GM12878 (cell line): Measurements from ENCODE around the gene RASGRF1. TPM values are rescaled to one million over a fixed set of nuclear protein-coding genes. Genes with fewer than 3 reads are reported as not detected.

ENCODE experiments used
- ATAC-seq: fragments of 200-7000 bp; cut with Tn5 transposase; 3 replicates; pipeline ENCODE4 v1.9.1; 2020; ENCODE audit warnings: mild to moderate bottlenecking, moderate library complexity
- BruUV-seq: library from RNA; stranded (reverse); fragments of 400-500 nt; replicated peaks from 2 replicates; lab custom pipeline; 2021; lab: Mats Ljungman, UMichigan
- CTCF ChIA-PET: fragments of 300-600 bp; sonication (Branson Sonifier 250); formaldehyde crosslinking; extraction: SDS; loops from one replicate; lab custom pipeline; 2021; ENCODE audit warnings: inconsistent platforms; lab: Yijun Ruan, JAX
- POLR2A ChIA-PET: fragments of 350-600 bp; formaldehyde crosslinking; extraction: SDS; loops from one replicate; lab custom pipeline; 2021; ENCODE audit warnings: inconsistent platforms; lab: Charles Lee
- RAD21 ChIA-PET: fragments of 300-600 bp; sonication (Branson Sonifier 250); formaldehyde crosslinking; loops from one replicate; lab custom pipeline; 2023; ENCODE audit warnings: antibody characterized with exemption; ENCODE audit not compliant: unreplicated experiment; lab: Charles Lee
- SMC1A ChIA-PET: fragments of 300-600 bp; sonication (Branson Sonifier 250); formaldehyde crosslinking; loops from one replicate; lab custom pipeline; 2023; ENCODE audit not compliant: unreplicated experiment, uncharacterized antibody; lab: Charles Lee
- DNase-seq: peaks from one replicate; pipeline ENCODE4 v3.0.0-alpha.2; 2011; ENCODE audit warnings: low read depth, low spot score
- FAIRE-seq: peaks from 3 replicates; lab custom pipeline; 2011; peaks lifted over from hg19 to GRCh38; lab: Jason Lieb, UNC
- H2AFZ ChIP-seq: 2 replicates; pipeline ENCODE4 v1.6.0; 2011; ENCODE audit warnings: low read depth, low read length, control low read depth; ENCODE audit not compliant: control insufficient read depth
- H3K27ac ChIP-seq: 2 replicates; pipeline ENCODE4 v1.5.1; 2011; ENCODE audit warnings: control low read depth; ENCODE audit not compliant: control insufficient read depth, insufficient read depth
- H3K27me3 ChIP-seq, 2 experiments: replicated peaks in 1 of 2; 2 replicates each; pipeline versions ENCODE4 v1.6.0 to v1.6.1; 2011; ENCODE audit warnings: low read length in 1 of 2; ENCODE audit not compliant: control insufficient read depth in 2 of 2, insufficient read depth in 2 of 2
- H3K36me3 ChIP-seq, 2 experiments: 2 replicates each; pipeline ENCODE4 v1.5.1; 2011; ENCODE audit warnings: low read length in 1 of 2; ENCODE audit not compliant: control insufficient read depth in 2 of 2, insufficient read depth in 2 of 2
- H3K4me1 ChIP-seq: 2 replicates; pipeline ENCODE4 v1.6.1; 2011; ENCODE audit warnings: mild to moderate bottlenecking, low read length, moderate library complexity, mixed read lengths; ENCODE audit not compliant: control insufficient read depth, insufficient read depth
- H3K4me2 ChIP-seq: 2 replicates; pipeline ENCODE4 v1.6.0; 2011; ENCODE audit warnings: control low read depth; ENCODE audit not compliant: control insufficient read depth, insufficient read depth
- H3K4me3 ChIP-seq: fragments of 200-600 bp; sonication (generic); 2 replicates; pipeline ENCODE4 v1.5.1; 2016
- H3K79me2 ChIP-seq: 2 replicates; pipeline ENCODE4 v1.6.0; 2011; ENCODE audit warnings: low read length; ENCODE audit not compliant: control insufficient read depth, insufficient read depth
- H3K9ac ChIP-seq: 2 replicates; pipeline ENCODE4 v1.8.0; 2011; ENCODE audit warnings: low read length, control low read depth, mixed read lengths; ENCODE audit not compliant: control insufficient read depth, insufficient read depth
- H3K9me3 ChIP-seq: replicated peaks from 3 replicates; pipeline ENCODE4 v1.5.1; 2011; ENCODE audit warnings: mild to moderate bottlenecking, low read length; ENCODE audit not compliant: control insufficient read depth, insufficient read depth
- H4K20me1 ChIP-seq: 2 replicates; pipeline ENCODE4 v1.6.0; 2011; ENCODE audit not compliant: control insufficient read depth, insufficient read depth
- ATF7 ChIP-seq: fragments of 450-650 bp; IDR thresholded peaks from 2 replicates; pipeline ENCODE4 v1.6.1; 2016; ENCODE audit warnings: low read depth, mild to moderate bottlenecking
- BACH1 ChIP-seq: fragments of 450-650 bp; IDR thresholded peaks from 2 replicates; pipeline ENCODE4 v1.6.1; 2017; ENCODE audit warnings: mild to moderate bottlenecking, borderline replicate concordance
- JUNB ChIP-seq: IDR thresholded peaks from 2 replicates; pipeline ENCODE4 v1.6.1; 2016; ENCODE audit warnings: antibody characterized with exemption, mild to moderate bottlenecking
- KDM1A ChIP-seq: fragments of 200-600 bp; sonication (generic); IDR thresholded peaks from 2 replicates; pipeline ENCODE4 v1.6.1; 2016; ENCODE audit warnings: borderline replicate concordance
- KLF5 ChIP-seq: fragments of 450-650 bp; IDR thresholded peaks from 2 replicates; pipeline ENCODE4 v1.6.1; 2014; ENCODE audit warnings: mild to moderate bottlenecking; ENCODE audit not compliant: partially characterized antibody
- LARP7 ChIP-seq: fragments of 450-650 bp; IDR thresholded peaks from 2 replicates; pipeline ENCODE4 v1.6.1; 2017; ENCODE audit warnings: mild to moderate bottlenecking
- MTA3 ChIP-seq: IDR thresholded peaks from 2 replicates; pipeline ENCODE4 v1.6.1; 2012; ENCODE audit warnings: low read length, inconsistent platforms, borderline replicate concordance
- NFXL1 ChIP-seq: fragments of 450-650 bp; IDR thresholded peaks from 2 replicates; pipeline ENCODE4 v1.6.1; 2017; ENCODE audit warnings: antibody characterized with exemption, mild to moderate bottlenecking, borderline replicate concordance
- SPI1 ChIP-seq: IDR thresholded peaks from 2 replicates; pipeline ENCODE4 v1.6.1; 2011; ENCODE audit warnings: low read depth, mild to moderate bottlenecking, low read length, moderate library complexity, borderline replicate concordance; ENCODE audit not compliant: insufficient read depth
- ZNF217 ChIP-seq: fragments of 450-650 bp; IDR thresholded peaks from 2 replicates; pipeline ENCODE4 v1.6.1; 2017; ENCODE audit warnings: antibody characterized with exemption, mild to moderate bottlenecking
- WGBS: methylation state at CpG from one replicate; pipeline ENCODE4 v1.1.6; 2016; ENCODE audit warnings: low lambda C conversion rate; ENCODE audit not compliant: insufficient replicate concordance, insufficient coverage; ENCODE audit errors: missing lambda C conversion rate; 5-methylcytosine and 5-hydroxymethylcytosine counted together
- in situ Hi-C: fragments of 300-500 bp; cut with MboI; formaldehyde crosslinking; loops from 9 replicates; pipeline ENCODE4 v1.14.3; 2018; ENCODE audit warnings: mixed read lengths
- intact Hi-C: fragments of 100-400 bp; cut with micrococcal nuclease; formaldehyde crosslinking; loops from one replicate; pipeline ENCODE4 v1.14.2; 2022; ENCODE audit not compliant: unreplicated experiment
- polyA plus RNA-seq, 11 experiments: library from polyadenylated mRNA; depleted of rRNA in 4 of 11; unstranded in 6 of 11; stranded (reverse) in 5 of 11; fragments of >200 nt; fragmentation: Nextera tagmentation in 4 of 11; fragmentation: Illumina TruSeq in 1 of 11; extraction: Ambion mirVana in 4 of 11; extraction: Trizol in 1 of 11; gene quantifications; 1 replicate in 1 of 11; 2 replicates in 10 of 11; pipeline versions ENCODE4 v1.2.1 to v1.2.3, GENCODE V29; 2011 to 2016; ENCODE audit warnings: inconsistent platforms in 2 of 11, missing spikeins in 2 of 11, low read depth in 1 of 11
- total RNA-seq, 4 experiments: library from RNA; depleted of rRNA in 3 of 4; stranded (reverse); fragments of >200 nt in 3 of 4; fragmentation: Illumina TruSeq in 1 of 4; extraction: Trizol in 1 of 4; gene quantifications; 2 replicates each; pipeline versions ENCODE4 v1.2.1 to v1.2.3, GENCODE V29; 2013 to 2021
- TF ChIP-seq, protein P1 (sequence below): fragments of 450-650 bp; IDR thresholded peaks from 2 replicates; pipeline ENCODE4 v1.6.1; 2017; ENCODE audit warnings: mild to moderate bottlenecking
- TF ChIP-seq, protein P2 (sequence below): IDR thresholded peaks from 2 replicates; pipeline ENCODE4 v1.6.1; 2012; ENCODE audit warnings: mild to moderate bottlenecking, low read depth, low read length
- TF ChIP-seq, protein P3 (sequence below): IDR thresholded peaks from 2 replicates; pipeline ENCODE4 v1.6.1; 2012; ENCODE audit warnings: improper control_type of control experiment, low read depth, low read length; ENCODE audit not compliant: insufficient replicate concordance

RASGRF1 gene
- total and polyA plus RNA-seq, 10 of the 15 experiments (the other 5 are each of a cell fraction or from before 2014, with no cell fraction given), result 0.20 to 1.9 (median 0.86) TPM

DNA sequence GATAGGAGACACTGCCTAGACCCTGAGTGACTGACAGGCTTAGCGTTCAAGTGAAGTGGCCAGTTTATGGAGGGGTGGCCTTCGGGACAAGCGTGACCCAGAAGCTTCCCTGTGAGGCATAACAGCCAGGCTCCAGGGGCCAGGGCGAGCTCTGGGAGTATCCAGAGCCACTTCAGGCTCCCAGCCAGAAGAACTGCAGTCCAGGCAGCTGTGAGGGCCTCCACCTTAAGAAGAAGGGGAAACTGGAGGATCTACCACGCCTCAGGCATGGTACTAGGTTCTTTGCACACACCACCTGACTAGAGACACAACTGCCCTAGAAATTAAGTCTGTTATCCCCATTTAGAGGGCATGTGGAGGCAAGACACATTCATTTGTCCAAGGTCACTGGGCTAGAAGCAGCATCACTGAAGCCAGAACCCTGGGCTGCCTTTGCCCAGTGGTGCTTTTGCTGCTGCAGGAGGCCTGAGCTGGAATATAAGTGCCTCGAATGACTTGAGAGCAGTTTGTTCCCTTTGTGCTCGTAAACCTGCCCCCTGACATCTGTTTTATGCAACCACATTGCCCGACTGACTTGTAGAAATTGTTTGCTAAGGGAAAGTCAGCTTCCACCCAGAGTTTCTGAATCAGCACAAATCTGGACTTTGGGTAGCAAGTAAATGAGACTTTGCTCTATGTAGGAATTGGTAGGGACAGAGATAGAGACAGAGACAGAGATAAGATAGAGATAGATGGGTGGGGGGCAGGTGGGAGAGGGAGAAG, 23.3 kb downstream of the RASGRF1 start:
- BruUV-seq, result no TSS peak
- no peak for DNase-seq
- no peak for ATAC-seq
- 5% methylated on average over 8 of the region's 8 CpGs for WGBS
- Histone ChIP-seq H3K9ac (no peak overlapping the region), H3K36me3 (no peaks in the 10 kb centered on the region), H4K20me1 (no peaks in the 10 kb centered on the region), H3K9me3 (no peaks in the 10 kb centered on the region), H3K27me3 (peaks cover 0 to 2% of the 10 kb centered on the region in 2 experiments; a peak in 2 of 4 replicates), H3K79me2 (no peaks in the 10 kb centered on the region), H3K4me2 (no peak overlapping the region), H3K4me3 (no peak overlapping the region), H3K4me1 (no peaks in the 10 kb centered on the region), H3K27ac (no peak overlapping the region), H2AFZ (no peak overlapping the region)
- FAIRE-seq, result no peak
- ChIA-PET RAD21 (no interaction called here), POLR2A (no interaction called here), CTCF (interaction anchor here (0.7 kb wide), 1 partner anchor 39 kb away, joined by 3 read pairs; no protein-coding TSS in a partner anchor), SMC1A (interaction anchor here (0.6 kb wide), 1 partner anchor 73 kb away, joined by 3 read pairs; no protein-coding TSS in a partner anchor)
- in situ Hi-C loops, result no loop called here
- intact Hi-C loops, result no loop called here
- TF ChIP-seq LARP7, result no peak
- TF ChIP-seq, protein P1, sequence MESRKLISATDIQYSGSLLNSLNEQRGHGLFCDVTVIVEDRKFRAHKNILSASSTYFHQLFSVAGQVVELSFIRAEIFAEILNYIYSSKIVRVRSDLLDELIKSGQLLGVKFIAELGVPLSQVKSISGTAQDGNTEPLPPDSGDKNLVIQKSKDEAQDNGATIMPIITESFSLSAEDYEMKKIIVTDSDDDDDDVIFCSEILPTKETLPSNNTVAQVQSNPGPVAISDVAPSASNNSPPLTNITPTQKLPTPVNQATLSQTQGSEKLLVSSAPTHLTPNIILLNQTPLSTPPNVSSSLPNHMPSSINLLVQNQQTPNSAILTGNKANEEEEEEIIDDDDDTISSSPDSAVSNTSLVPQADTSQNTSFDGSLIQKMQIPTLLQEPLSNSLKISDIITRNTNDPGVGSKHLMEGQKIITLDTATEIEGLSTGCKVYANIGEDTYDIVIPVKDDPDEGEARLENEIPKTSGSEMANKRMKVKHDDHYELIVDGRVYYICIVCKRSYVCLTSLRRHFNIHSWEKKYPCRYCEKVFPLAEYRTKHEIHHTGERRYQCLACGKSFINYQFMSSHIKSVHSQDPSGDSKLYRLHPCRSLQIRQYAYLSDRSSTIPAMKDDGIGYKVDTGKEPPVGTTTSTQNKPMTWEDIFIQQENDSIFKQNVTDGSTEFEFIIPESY, result no peak
- TF ChIP-seq KLF5, result no peak
- TF ChIP-seq, protein P2, sequence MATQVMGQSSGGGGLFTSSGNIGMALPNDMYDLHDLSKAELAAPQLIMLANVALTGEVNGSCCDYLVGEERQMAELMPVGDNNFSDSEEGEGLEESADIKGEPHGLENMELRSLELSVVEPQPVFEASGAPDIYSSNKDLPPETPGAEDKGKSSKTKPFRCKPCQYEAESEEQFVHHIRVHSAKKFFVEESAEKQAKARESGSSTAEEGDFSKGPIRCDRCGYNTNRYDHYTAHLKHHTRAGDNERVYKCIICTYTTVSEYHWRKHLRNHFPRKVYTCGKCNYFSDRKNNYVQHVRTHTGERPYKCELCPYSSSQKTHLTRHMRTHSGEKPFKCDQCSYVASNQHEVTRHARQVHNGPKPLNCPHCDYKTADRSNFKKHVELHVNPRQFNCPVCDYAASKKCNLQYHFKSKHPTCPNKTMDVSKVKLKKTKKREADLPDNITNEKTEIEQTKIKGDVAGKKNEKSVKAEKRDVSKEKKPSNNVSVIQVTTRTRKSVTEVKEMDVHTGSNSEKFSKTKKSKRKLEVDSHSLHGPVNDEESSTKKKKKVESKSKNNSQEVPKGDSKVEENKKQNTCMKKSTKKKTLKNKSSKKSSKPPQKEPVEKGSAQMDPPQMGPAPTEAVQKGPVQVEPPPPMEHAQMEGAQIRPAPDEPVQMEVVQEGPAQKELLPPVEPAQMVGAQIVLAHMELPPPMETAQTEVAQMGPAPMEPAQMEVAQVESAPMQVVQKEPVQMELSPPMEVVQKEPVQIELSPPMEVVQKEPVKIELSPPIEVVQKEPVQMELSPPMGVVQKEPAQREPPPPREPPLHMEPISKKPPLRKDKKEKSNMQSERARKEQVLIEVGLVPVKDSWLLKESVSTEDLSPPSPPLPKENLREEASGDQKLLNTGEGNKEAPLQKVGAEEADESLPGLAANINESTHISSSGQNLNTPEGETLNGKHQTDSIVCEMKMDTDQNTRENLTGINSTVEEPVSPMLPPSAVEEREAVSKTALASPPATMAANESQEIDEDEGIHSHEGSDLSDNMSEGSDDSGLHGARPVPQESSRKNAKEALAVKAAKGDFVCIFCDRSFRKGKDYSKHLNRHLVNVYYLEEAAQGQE, result no peak
- TF ChIP-seq SPI1, result no peak
- no peak for TF ChIP-seq KDM1A
- no peak for TF ChIP-seq MTA3
- no peak for TF ChIP-seq ATF7
- TF ChIP-seq NFXL1, result no peak
- TF ChIP-seq, protein P3, sequence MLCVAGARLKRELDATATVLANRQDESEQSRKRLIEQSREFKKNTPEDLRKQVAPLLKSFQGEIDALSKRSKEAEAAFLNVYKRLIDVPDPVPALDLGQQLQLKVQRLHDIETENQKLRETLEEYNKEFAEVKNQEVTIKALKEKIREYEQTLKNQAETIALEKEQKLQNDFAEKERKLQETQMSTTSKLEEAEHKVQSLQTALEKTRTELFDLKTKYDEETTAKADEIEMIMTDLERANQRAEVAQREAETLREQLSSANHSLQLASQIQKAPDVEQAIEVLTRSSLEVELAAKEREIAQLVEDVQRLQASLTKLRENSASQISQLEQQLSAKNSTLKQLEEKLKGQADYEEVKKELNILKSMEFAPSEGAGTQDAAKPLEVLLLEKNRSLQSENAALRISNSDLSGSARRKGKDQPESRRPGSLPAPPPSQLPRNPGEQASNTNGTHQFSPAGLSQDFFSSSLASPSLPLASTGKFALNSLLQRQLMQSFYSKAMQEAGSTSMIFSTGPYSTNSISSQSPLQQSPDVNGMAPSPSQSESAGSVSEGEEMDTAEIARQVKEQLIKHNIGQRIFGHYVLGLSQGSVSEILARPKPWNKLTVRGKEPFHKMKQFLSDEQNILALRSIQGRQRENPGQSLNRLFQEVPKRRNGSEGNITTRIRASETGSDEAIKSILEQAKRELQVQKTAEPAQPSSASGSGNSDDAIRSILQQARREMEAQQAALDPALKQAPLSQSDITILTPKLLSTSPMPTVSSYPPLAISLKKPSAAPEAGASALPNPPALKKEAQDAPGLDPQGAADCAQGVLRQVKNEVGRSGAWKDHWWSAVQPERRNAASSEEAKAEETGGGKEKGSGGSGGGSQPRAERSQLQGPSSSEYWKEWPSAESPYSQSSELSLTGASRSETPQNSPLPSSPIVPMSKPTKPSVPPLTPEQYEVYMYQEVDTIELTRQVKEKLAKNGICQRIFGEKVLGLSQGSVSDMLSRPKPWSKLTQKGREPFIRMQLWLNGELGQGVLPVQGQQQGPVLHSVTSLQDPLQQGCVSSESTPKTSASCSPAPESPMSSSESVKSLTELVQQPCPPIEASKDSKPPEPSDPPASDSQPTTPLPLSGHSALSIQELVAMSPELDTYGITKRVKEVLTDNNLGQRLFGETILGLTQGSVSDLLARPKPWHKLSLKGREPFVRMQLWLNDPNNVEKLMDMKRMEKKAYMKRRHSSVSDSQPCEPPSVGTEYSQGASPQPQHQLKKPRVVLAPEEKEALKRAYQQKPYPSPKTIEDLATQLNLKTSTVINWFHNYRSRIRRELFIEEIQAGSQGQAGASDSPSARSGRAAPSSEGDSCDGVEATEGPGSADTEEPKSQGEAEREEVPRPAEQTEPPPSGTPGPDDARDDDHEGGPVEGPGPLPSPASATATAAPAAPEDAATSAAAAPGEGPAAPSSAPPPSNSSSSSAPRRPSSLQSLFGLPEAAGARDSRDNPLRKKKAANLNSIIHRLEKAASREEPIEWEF, result no peak
- no peak for TF ChIP-seq BACH1
- TF ChIP-seq JUNB, result no peak
- TF ChIP-seq ZNF217, result no peak
